T-cell (primary cell): Measurements from ENCODE around the gene GRIK4. TPM values are rescaled to one million over a fixed set of nuclear protein-coding genes. Genes with fewer than 3 reads are reported as not detected.

Experiments
- ATAC-seq, 4 experiments: fragments of 200-7000 bp in 3 of 4; fragments of 150-1000 bp in 1 of 4; cut with Tn5 transposase; replicated peaks in 1 of 4; 1 replicate in 3 of 4; 2 replicates in 1 of 4; pipeline ENCODE4 v1.10.0; 2021; ENCODE audit warnings: moderate library complexity in 3 of 4, mild to moderate bottlenecking in 2 of 4, moderate number of reproducible peaks in 1 of 4
- CTCF ChIA-PET, 2 donors: fragments of 300-600 bp; sonication (Branson Sonifier 250); formaldehyde crosslinking; loops; one replicate each; lab custom pipeline; 2022; ENCODE audit warnings: antibody characterized with exemption in 2 of 2; lab: Charles Lee
- POLR2A ChIA-PET, 2 donors: fragments of 300-600 bp; sonication (Branson Sonifier 250); formaldehyde crosslinking; loops; one replicate each; lab custom pipeline; 2022; ENCODE audit warnings: antibody characterized with exemption in 2 of 2; lab: Charles Lee
- DNase-seq, 35 experiments: peaks; one replicate each; pipeline versions ENCODE4 v3.0.0 to v3.0.0-alpha.2; 2013 to 2023
- H3K27ac ChIP-seq: one replicate; pipeline ENCODE4 v1.5.1; 2013; ENCODE audit warnings: low read length
- H3K27me3 ChIP-seq, 2 experiments: replicated peaks in 1 of 2; 1 replicate in 1 of 2; 2 replicates in 1 of 2; pipeline versions ENCODE4 v1.6.1 to v1.7.0; 2013; ENCODE audit warnings: low read length in 1 of 2, mixed read lengths in 1 of 2; ENCODE audit not compliant: control insufficient read depth in 2 of 2, insufficient read depth in 2 of 2; ENCODE audit errors: extremely low read depth in 1 of 2
- H3K36me3 ChIP-seq, 2 donors: 1 replicate in 1 of 2; 2 replicates in 1 of 2; pipeline versions ENCODE4 v1.6.1 to v1.7.0; 2013; ENCODE audit warnings: low read length in 1 of 2; ENCODE audit not compliant: control insufficient read depth in 2 of 2, insufficient read depth in 1 of 2; ENCODE audit errors: extremely low read depth in 1 of 2
- H3K4me1 ChIP-seq, 2 experiments: 1 replicate in 1 of 2; 2 replicates in 1 of 2; pipeline versions ENCODE4 v1.6.1 to v1.7.0; 2013; ENCODE audit warnings: low read length in 2 of 2, mixed read lengths in 1 of 2; ENCODE audit not compliant: insufficient read depth in 2 of 2, control insufficient read depth in 1 of 2; ENCODE audit errors: extremely low read depth in 1 of 2
- H3K4me3 ChIP-seq, 2 donors: 1 replicate in 1 of 2; 2 replicates in 1 of 2; pipeline versions ENCODE4 v1.5.1 to v1.7.0; 2013; ENCODE audit warnings: mild to moderate bottlenecking in 2 of 2, low read length in 1 of 2, moderate library complexity in 1 of 2; ENCODE audit not compliant: control insufficient read depth in 1 of 2; ENCODE audit errors: extremely low read depth in 1 of 2
- H3K9me3 ChIP-seq: 2 replicates; pipeline ENCODE4 v1.7.0; 2013
- H3K27ac Mint-ChIP-seq, 2 donors: one replicate each; pipeline ENCODE4 v1.8.0; 2020 to 2021; ENCODE audit warnings: mild to moderate bottlenecking in 2 of 2, mixed read lengths in 2 of 2
- H3K27me3 Mint-ChIP-seq, 2 donors: one replicate each; pipeline ENCODE4 v1.8.0; 2021 to 2022; ENCODE audit warnings: mixed read lengths in 2 of 2
- H3K36me3 Mint-ChIP-seq: one replicate; pipeline ENCODE4 v1.8.0; 2021; ENCODE audit warnings: mixed read lengths
- H3K4me1 Mint-ChIP-seq, 3 donors: one replicate each; pipeline ENCODE4 v1.8.0; 2020 to 2022; ENCODE audit warnings: mixed read lengths in 3 of 3, mild to moderate bottlenecking in 1 of 3
- H3K4me3 Mint-ChIP-seq, 3 donors: one replicate each; pipeline ENCODE4 v1.8.0; 2020 to 2022; ENCODE audit warnings: mild to moderate bottlenecking in 3 of 3, mixed read lengths in 3 of 3, moderate library complexity in 3 of 3
- H3K9me3 Mint-ChIP-seq, 3 donors: one replicate each; pipeline ENCODE4 v1.8.0; 2020 to 2022; ENCODE audit warnings: mixed read lengths in 3 of 3
- WGBS: methylation state at CpG from one replicate; pipeline ENCODE4 v1.1.5; 2013; ENCODE audit warnings: missing lambda C conversion rate; ENCODE audit not compliant: insufficient coverage; 5-methylcytosine and 5-hydroxymethylcytosine counted together
- total RNA-seq, 35 experiments: library from RNA in 6 of 35; stranded (reverse) in 6 of 35; fragments of 120-200 nt in 1 of 35; gene quantifications; one replicate each; pipeline versions ENCODE4 v1.2.1 to v1.2.4 and lab custom pipeline; 2013 to 2026

GRIK4 gene
- total RNA-seq, 5 donors from 2014 or later (not counting 1 experiment from before 2014, with no cell fraction given), result 0.09 TPM; not detected in 4

GRCh38 chr11:120937501-120937900, 426.0 kb downstream of the GRIK4 start:
- Histone ChIP-seq H3K4me1 (no peaks in the 10 kb centered on the region), H3K27ac (no peak overlapping the region), H3K4me3 (no peak overlapping the region), H3K27me3 (peaks cover 0 to 20% of the 10 kb centered on the region in 2 experiments), H3K36me3 (no peaks in the 10 kb centered on the region), H3K9me3 (no peaks in the 10 kb centered on the region)
- DNase-seq, result no peak
- H3K36me3 Mint-ChIP-seq, result no peaks in the 10 kb centered on the region
- no peak overlapping the region for H3K4me3 Mint-ChIP-seq
- no peak overlapping the region for H3K27ac Mint-ChIP-seq
- H3K4me1 Mint-ChIP-seq, result no peaks in the 10 kb centered on the region
- H3K27me3 Mint-ChIP-seq, result peaks cover 38 to 41% of the 10 kb centered on the region in 2 donors
- CTCF ChIA-PET, result no interaction called here
- no peaks in the 10 kb centered on the region for H3K9me3 Mint-ChIP-seq
- POLR2A ChIA-PET, result no interaction called here
- 41% methylated on average over 2 of the region's 5 CpGs for WGBS
- no peak for ATAC-seq

GRCh38 chr11:120938260-120938659, 426.7 kb downstream of the GRIK4 start:
- Histone ChIP-seq H3K4me1 (no peaks in the 10 kb centered on the region), H3K27me3 (peaks cover 0 to 20% of the 10 kb centered on the region in 2 experiments), H3K27ac (no peak overlapping the region), H3K36me3 (no peaks in the 10 kb centered on the region), H3K9me3 (no peaks in the 10 kb centered on the region), H3K4me3 (no peak overlapping the region)
- CTCF ChIA-PET, result no interaction called here
- Mint-ChIP-seq H3K27ac (no peak overlapping the region), H3K36me3 (no peaks in the 10 kb centered on the region), H3K9me3 (no peaks in the 10 kb centered on the region), H3K27me3 (peaks cover 33 to 36% of the 10 kb centered on the region in 2 donors), H3K4me3 (no peak overlapping the region), H3K4me1 (no peaks in the 10 kb centered on the region)
- no CpG with 5 or more reads among the region's 4 CpGs for WGBS
- no peak for DNase-seq
- no peak for ATAC-seq
- POLR2A ChIA-PET, result no interaction called here

GRCh38 chr11:120940160-120940848, 428.8 kb downstream of the GRIK4 start:
- no peak overlapping the region for H3K27ac ChIP-seq
- H3K27ac Mint-ChIP-seq, result no peak overlapping the region
- peaks cover 0 to 14% of the 10 kb centered on the region in 2 experiments for H3K27me3 ChIP-seq
- H3K36me3 ChIP-seq, result no peaks in the 10 kb centered on the region
- no peaks in the 10 kb centered on the region for H3K4me1 Mint-ChIP-seq
- DNase-seq (no peak), ATAC-seq (no peak)
- peaks cover 5 to 13% (median 10%) of the 10 kb centered on the region in 3 donors for H3K9me3 Mint-ChIP-seq
- ChIA-PET POLR2A (no interaction called here), CTCF (no interaction called here)
- no peaks in the 10 kb centered on the region for H3K36me3 Mint-ChIP-seq
- no peak overlapping the region for H3K4me3 ChIP-seq
- H3K4me1 ChIP-seq, result no peaks in the 10 kb centered on the region
- peaks cover 27 to 36% of the 10 kb centered on the region in 2 donors for H3K27me3 Mint-ChIP-seq
- no peak overlapping the region for H3K4me3 Mint-ChIP-seq
- H3K9me3 ChIP-seq, result no peaks in the 10 kb centered on the region
- 82% methylated on average over 4 of the region's 10 CpGs for WGBS

GRCh38 chr11:120941000-120941399, 429.5 kb downstream of the GRIK4 start:
- WGBS, result 83% methylated on average over 4 of the region's 4 CpGs
- no peak overlapping the region for H3K4me3 Mint-ChIP-seq
- no peaks in the 10 kb centered on the region for H3K9me3 ChIP-seq
- H3K4me3 ChIP-seq, result no peak overlapping the region
- ChIA-PET CTCF (no interaction called here), POLR2A (no interaction called here)
- DNase-seq (no peak), ATAC-seq (no peak)
- H3K27ac ChIP-seq, result no peak overlapping the region
- H3K27me3 Mint-ChIP-seq, result peaks cover 26 to 36% of the 10 kb centered on the region in 2 donors
- H3K27me3 ChIP-seq, result peaks cover 0 to 14% of the 10 kb centered on the region in 2 experiments
- no peaks in the 10 kb centered on the region for H3K36me3 ChIP-seq
- peaks cover 5 to 14% (median 10%) of the 10 kb centered on the region in 3 donors for H3K9me3 Mint-ChIP-seq
- H3K4me1 Mint-ChIP-seq, result no peaks in the 10 kb centered on the region
- no peak overlapping the region for H3K27ac Mint-ChIP-seq
- H3K36me3 Mint-ChIP-seq, result no peaks in the 10 kb centered on the region
- H3K4me1 ChIP-seq, result no peaks in the 10 kb centered on the region

GRCh38 chr11:120942701-120943100, 431.2 kb downstream of the GRIK4 start:
- ATAC-seq (no peak), DNase-seq (no peak)
- H3K4me1 Mint-ChIP-seq, result no peaks in the 10 kb centered on the region
- ChIA-PET CTCF (no interaction called here), POLR2A (no interaction called here)
- peaks cover 5 to 14% (median 10%) of the 10 kb centered on the region in 3 donors for H3K9me3 Mint-ChIP-seq
- H3K27me3 Mint-ChIP-seq, result peaks cover 20 to 38% of the 10 kb centered on the region in 2 donors
- WGBS, result no CpG with 5 or more reads among the region's 2 CpGs
- H3K27ac Mint-ChIP-seq, result no peak overlapping the region
- H3K4me1 ChIP-seq, result no peaks in the 10 kb centered on the region
- no peak overlapping the region for H3K4me3 ChIP-seq
- H3K4me3 Mint-ChIP-seq, result no peak overlapping the region
- no peaks in the 10 kb centered on the region for H3K36me3 Mint-ChIP-seq
- no peaks in the 10 kb centered on the region for H3K9me3 ChIP-seq
- H3K27me3 ChIP-seq, result peaks cover 0 to 8% of the 10 kb centered on the region in 2 experiments
- no peaks in the 10 kb centered on the region for H3K36me3 ChIP-seq
- H3K27ac ChIP-seq, result no peak overlapping the region

GRCh38 chr11:120945042-120945441, 433.5 kb downstream of the GRIK4 start:
- WGBS, result 74% methylated on average over 3 of the region's 5 CpGs
- POLR2A ChIA-PET, result no interaction called here

More at GRCh38 chr11:120945042-120945441, 433.5 kb downstream of the GRIK4 start:
- H3K27me3 Mint-ChIP-seq, result peaks cover 13 to 46% of the 10 kb centered on the region in 2 donors
- Histone ChIP-seq H3K9me3 (no peaks in the 10 kb centered on the region), H3K36me3 (no peaks in the 10 kb centered on the region), H3K4me3 (no peak overlapping the region), H3K27ac (no peak overlapping the region), H3K4me1 (no peaks in the 10 kb centered on the region), H3K27me3 (peaks cover 2 to 6% of the 10 kb centered on the region in 2 experiments)
- no peak overlapping the region for H3K27ac Mint-ChIP-seq
- DNase-seq, result no peak
- peaks cover 5 to 14% (median 10%) of the 10 kb centered on the region in 3 donors for H3K9me3 Mint-ChIP-seq
- no peak overlapping the region for H3K4me3 Mint-ChIP-seq
- no peaks in the 10 kb centered on the region for H3K36me3 Mint-ChIP-seq
- H3K4me1 Mint-ChIP-seq, result no peaks in the 10 kb centered on the region
- CTCF ChIA-PET, result no interaction called here
- no peak for ATAC-seq
